ENCODE data around the gene BTBD2. TPM values are rescaled to one million over a fixed set of nuclear protein-coding genes. Genes with fewer than 3 reads are reported as not detected.
A peak's percentile ranks its signal among the peaks of the same experiment; 100 is the strongest.

The BTBD2 gene
- total RNA-seq, 1 donor: 23.2 TPM

GRCh38 chr19:1944916-1945561 is 70.5 kb downstream of the BTBD2 start:
- Histone ChIP-seq H3K9me3 (ENCODE audit: low read depth, low read length) (no peaks in the 10 kb centered on the region), H3K27me3 (ENCODE audit: insufficient read depth, low read length) (no peaks in the 10 kb centered on the region), H3K4me3 (ENCODE audit: low read length) (no peak overlapping the region), H3K4me1 (ENCODE audit: insufficient read depth, low read length) (peaks cover 57% of the 10 kb centered on the region)

GRCh38 chr19:1944088-1944915 is 71.2 kb downstream of the BTBD2 start:
- Histone ChIP-seq H3K4me3 (ENCODE audit: low read length) (no peak overlapping the region), H3K27me3 (ENCODE audit: insufficient read depth, low read length) (no peaks in the 10 kb centered on the region), H3K4me1 (ENCODE audit: insufficient read depth, low read length) (peaks cover 62% of the 10 kb centered on the region), H3K9me3 (ENCODE audit: low read depth, low read length) (no peaks in the 10 kb centered on the region)

GRCh38 chr19:1943661-1944087 is 71.8 kb downstream of the BTBD2 start:
- H3K4me1 ChIP-seq (ENCODE audit: insufficient read depth, low read length): peaks cover 56% of the 10 kb centered on the region
- peak overlapping the region; percentile 80 for H3K4me3 ChIP-seq (ENCODE audit: low read length)
- no peaks in the 10 kb centered on the region for H3K9me3 ChIP-seq (ENCODE audit: low read depth, low read length)
- H3K27me3 ChIP-seq (ENCODE audit: insufficient read depth, low read length): no peaks in the 10 kb centered on the region

- Histone ChIP-seq H3K9me3 (ENCODE audit: low read depth, low read length) (no peaks in the 10 kb centered on the region), H3K4me3 (ENCODE audit: low read length) (peak overlapping the region; percentile 80), H3K4me1 (ENCODE audit: insufficient read depth, low read length) (peaks cover 51% of the 10 kb centered on the region), H3K27me3 (ENCODE audit: insufficient read depth, low read length) (no peaks in the 10 kb centered on the region)
Measured at GRCh38 chr19:1942934-1943555, 72.5 kb downstream of the BTBD2 start.

GRCh38 chr19:1942078-1942933 is 73.2 kb downstream of the BTBD2 start:
- peaks cover 43% of the 10 kb centered on the region for H3K4me1 ChIP-seq (ENCODE audit: insufficient read depth, low read length)
- no peaks in the 10 kb centered on the region for H3K27me3 ChIP-seq (ENCODE audit: insufficient read depth, low read length)
- peak overlapping the region; percentile 80 for H3K4me3 ChIP-seq (ENCODE audit: low read length)

GRCh38 chr19:1941146-1942077 is 74.1 kb downstream of the BTBD2 start, which contains the start of gene CSNK1G2:
CSNK1G2 (plus strand) TSS chr19:1941172; CDS start chr19:1969773, 28,601 bp downstream.
- H3K27me3 ChIP-seq (ENCODE audit: insufficient read depth, low read length): no peaks in the 10 kb centered on the region
- peak within 1 kb of the TSS; percentile 80 for H3K4me3 ChIP-seq (ENCODE audit: low read length)
- H3K4me1 ChIP-seq (ENCODE audit: insufficient read depth, low read length): peaks cover 37% of the 10 kb centered on the region
- no peaks in the 10 kb centered on the region for H3K9me3 ChIP-seq (ENCODE audit: low read depth, low read length)

More at GRCh38 chr19:1942078-1942933, 73.2 kb downstream of the BTBD2 start:
- no peaks in the 10 kb centered on the region for H3K9me3 ChIP-seq (ENCODE audit: low read depth, low read length)

- Histone ChIP-seq H3K9me3 (ENCODE audit: low read depth, low read length) (no peaks in the 10 kb centered on the region), H3K4me1 (ENCODE audit: insufficient read depth, low read length) (peaks cover 18% of the 10 kb centered on the region), H3K27me3 (ENCODE audit: insufficient read depth, low read length) (no peaks in the 10 kb centered on the region), H3K4me3 (ENCODE audit: low read length) (no peak overlapping the region)
Measured at GRCh38 chr19:1938071-1938470, 77.4 kb downstream of the BTBD2 start.

GRCh38 chr19:1936916-1937610 is 78.5 kb downstream of the BTBD2 start:
- Histone ChIP-seq H3K9me3 (ENCODE audit: low read depth, low read length) (no peaks in the 10 kb centered on the region), H3K4me3 (ENCODE audit: low read length) (no peak overlapping the region), H3K4me1 (ENCODE audit: insufficient read depth, low read length) (peaks cover 15% of the 10 kb centered on the region), H3K27me3 (ENCODE audit: insufficient read depth, low read length) (no peaks in the 10 kb centered on the region)

- peaks cover 15% of the 10 kb centered on the region for H3K4me1 ChIP-seq (ENCODE audit: insufficient read depth, low read length)
- H3K4me3 ChIP-seq (ENCODE audit: low read length): no peak overlapping the region
- no peaks in the 10 kb centered on the region for H3K27me3 ChIP-seq (ENCODE audit: insufficient read depth, low read length)
- H3K9me3 ChIP-seq (ENCODE audit: low read depth, low read length): no peaks in the 10 kb centered on the region
Measured at GRCh38 chr19:1936430-1936829, 79.1 kb downstream of the BTBD2 start.

GRCh38 chr19:1935484-1936208 is 79.9 kb downstream of the BTBD2 start:
- H3K9me3 ChIP-seq (ENCODE audit: low read depth, low read length): no peaks in the 10 kb centered on the region
- H3K4me3 ChIP-seq (ENCODE audit: low read length): no peak overlapping the region
- H3K27me3 ChIP-seq (ENCODE audit: insufficient read depth, low read length): no peaks in the 10 kb centered on the region
- peaks cover 15% of the 10 kb centered on the region for H3K4me1 ChIP-seq (ENCODE audit: insufficient read depth, low read length)
